GM04504 (cell line): ENCODE results near the gene ANXA1.

ENCODE experiments used
- DNase-seq: peaks from one replicate; pipeline ENCODE4 v3.0.0-alpha.2; 2012; ENCODE audit warnings: low read depth

Gene ANXA1

DNA sequence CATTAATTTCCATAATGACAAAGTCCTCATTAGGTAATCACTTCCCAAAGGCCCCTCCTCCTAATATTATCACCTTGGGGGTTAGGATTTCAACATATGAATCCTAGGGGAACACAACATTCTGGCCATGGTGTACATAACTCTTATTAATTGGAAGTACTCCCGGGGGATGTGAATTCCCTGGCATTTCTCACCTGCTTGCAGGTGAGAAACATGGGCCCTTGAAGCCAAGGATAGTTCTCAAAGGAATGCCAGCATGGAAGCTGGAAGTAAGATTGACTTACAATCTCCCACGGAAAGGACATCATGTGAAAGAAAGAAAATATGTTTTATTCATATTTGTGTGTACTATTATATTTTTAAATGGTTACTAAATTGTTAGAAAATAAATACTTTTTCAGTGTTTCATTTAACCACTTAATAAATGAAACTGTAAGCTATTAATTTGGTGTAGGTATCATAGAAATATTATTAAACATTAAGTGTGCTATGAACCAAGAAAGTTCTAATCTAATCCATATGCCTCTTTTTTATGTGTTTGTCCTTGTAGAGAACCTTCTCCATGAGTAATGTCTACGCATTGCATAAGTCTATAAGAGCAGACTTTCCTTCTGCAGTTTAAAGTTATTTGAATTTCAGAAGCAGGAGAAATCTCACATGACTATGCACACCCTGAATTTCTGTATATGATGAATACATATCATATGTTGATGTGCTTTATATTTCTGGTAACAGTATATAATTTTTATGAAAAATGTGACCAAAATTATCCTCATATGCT, 59.4 kb downstream of the ANXA1 start:
- no peak for DNase-seq

DNA sequence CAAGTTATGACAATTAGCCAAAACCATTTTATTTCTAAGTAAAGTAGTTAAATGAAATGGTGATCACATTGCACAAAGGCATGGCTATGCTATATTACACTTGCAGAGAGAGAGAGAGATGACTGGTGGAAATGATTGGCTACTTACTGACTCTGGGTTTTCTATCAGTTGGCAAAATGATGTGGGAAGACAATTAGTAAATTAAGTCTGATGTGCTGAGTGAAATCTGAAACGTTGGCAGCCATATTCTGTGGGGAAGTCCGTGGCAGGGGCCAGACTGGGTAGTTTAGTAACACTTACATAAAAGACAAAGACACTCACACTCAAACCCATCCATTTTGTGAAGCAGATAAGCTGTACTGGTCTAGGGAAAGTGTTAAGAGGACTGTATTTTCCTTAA, 61.6 kb downstream of the ANXA1 start:
- no peak for DNase-seq

DNA sequence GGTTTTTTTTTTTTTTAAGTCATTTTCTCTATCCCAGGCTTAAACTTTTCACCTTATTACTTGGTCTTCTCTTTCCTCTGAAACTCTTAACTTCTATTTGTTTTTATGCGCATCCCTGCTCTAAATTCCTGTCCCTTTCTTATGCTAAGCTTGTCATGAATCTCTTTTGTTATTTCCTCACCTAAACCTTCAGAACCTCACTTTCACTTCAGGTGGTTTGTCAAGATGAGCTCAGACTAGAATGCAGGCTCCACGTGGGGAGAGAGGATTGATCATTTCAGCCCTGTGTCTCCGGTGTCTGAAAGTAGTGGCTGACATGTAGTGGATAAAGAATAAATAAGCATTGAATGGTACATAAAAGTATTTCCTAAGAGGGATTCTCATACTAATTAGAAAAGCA, 63.6 kb downstream of the ANXA1 start:
- DNase-seq: no peak

DNA sequence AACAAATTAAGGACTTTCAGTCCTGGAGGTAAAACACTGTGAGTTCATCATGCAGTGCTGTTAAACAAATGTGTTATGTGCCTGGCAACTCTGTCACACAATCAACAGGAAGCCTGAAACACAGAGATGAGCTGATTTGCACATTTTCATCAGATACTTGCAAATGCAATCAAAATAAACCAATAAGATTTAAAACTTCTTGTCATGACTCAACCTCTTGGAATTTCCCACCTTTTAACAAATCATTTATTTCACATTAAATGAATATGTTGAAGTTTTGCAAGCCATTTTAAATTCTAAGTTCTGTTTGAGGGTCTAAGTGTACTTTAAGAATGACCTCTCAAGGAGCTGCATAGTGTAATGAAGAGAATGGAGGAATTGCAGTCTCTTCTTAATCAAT, 64.4 kb downstream of the ANXA1 start:
- no peak for DNase-seq
